GM12873 (cell line): Measurements from ENCODE around the gene DYNLT5.

ENCODE experiments used
- CTCF ChIP-seq: IDR thresholded peaks from 2 replicates; pipeline ENCODE4 v1.5.1; 2012; ENCODE audit warnings: low read depth, mild to moderate bottlenecking, moderate library complexity, low read length, control low read depth; ENCODE audit not compliant: insufficient read depth; ENCODE audit errors: missing control alignments

Gene DYNLT5

GRCh38 chr1:66778266-66778665 lies 26.0 kb downstream of the DYNLT5 start:
- TF ChIP-seq CTCF: no peak

- no peak for TF ChIP-seq CTCF
Measured at GRCh38 chr1:66778969-66779368, 26.7 kb downstream of the DYNLT5 start.

DNA sequence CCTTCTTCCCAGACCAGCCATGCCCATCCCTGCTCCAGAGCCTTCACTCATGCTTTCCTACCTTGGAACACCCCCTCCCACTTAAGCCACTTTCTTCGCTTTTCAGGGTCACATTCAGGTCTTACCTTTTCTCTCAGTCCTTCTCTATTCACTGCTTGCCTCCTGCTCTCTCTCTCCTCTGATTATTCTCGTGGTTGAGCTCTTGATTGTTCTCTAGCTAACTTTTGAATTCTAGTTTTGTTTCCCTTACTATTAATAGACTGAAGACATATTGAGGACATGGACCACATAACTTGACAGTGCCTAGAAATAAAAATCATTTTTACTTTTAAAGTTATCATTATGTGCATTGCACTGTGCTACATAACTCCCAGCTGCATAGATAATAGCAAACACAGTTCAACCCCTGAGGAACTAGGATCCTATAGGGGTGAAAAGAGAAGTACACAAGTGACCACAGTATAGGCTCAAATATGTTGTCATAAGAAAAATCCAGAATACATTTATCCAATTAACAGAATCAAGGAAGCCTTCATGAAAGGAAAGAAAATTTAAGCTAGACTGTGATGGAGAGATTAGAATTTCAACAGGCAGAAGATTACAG lies 27.3 kb downstream of the DYNLT5 start:
- no peak for TF ChIP-seq CTCF

DNA sequence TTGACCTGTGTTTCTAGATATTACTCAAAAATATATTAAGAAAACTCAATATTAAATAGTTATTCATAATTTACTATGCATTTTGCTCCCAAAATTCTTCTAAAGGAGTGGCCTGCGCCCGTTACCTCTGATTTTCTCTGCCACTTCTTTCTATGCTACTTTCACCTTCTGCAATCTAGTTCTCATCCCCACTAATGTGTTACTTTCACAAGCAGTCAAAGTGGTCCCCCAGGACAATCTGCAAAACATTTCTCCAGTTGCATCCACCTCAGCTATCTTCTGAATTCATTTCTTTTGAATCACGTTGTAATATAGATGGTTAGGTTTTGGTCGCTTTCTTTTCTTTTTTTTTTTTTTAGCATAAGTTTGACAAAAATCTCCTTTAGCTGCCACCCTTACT lies 35.4 kb downstream of the DYNLT5 start:
- TF ChIP-seq CTCF: no peak

GRCh38 chr1:66788231-66788939 lies 36.1 kb downstream of the DYNLT5 start:
- TF ChIP-seq CTCF: no peak

- no peak for TF ChIP-seq CTCF
Measured at GRCh38 chr1:66791621-66792610, 39.7 kb downstream of the DYNLT5 start.

DNA sequence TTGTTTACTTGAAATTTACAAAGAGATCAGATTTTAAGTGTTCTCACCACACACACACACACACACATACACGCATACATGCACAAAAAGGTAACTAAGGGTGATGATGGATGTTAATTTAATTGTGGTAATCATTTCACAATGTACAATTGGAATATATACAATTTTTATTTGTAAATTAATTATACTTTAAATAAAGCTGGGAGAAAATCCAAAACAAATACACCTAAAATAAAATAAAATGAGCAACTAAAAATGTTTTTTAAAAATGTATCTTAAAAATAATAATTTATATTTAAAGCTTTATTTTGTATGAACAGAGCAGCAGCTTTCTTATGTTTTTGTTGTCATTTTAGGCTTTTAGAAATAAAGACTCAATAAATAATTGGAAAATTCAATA lies 57.0 kb downstream of the DYNLT5 start:
- no peak for TF ChIP-seq CTCF
